K562 (cell line): ENCODE results near the gene DYNC2H1. TPM values are rescaled to one million over a fixed set of nuclear protein-coding genes. Genes with fewer than 3 reads are reported as not detected.

Experiments used
- CHD7 ChIP-seq: fragments of 200-600 bp; sonication (generic); IDR thresholded peaks from one replicate; pipeline ENCODE4 v1.6.1; 2012; ENCODE audit warnings: mild to moderate bottlenecking, low read depth, low read length, inconsistent platforms
- DPF2 ChIP-seq: fragments of 450-650 bp; IDR thresholded peaks from 2 replicates; pipeline ENCODE4 v1.6.1; 2016
- ETV6 ChIP-seq, 3 experiments: fragments of 150-350 bp in 1 of 3; sonication (generic) in 1 of 3; formaldehyde crosslinking in 1 of 3; IDR thresholded peaks; 2 replicates each; pipeline versions ENCODE4 v1.6.1 to v1.8.0; 2014 to 2022; ENCODE audit warnings: borderline replicate concordance in 2 of 3, low read depth in 2 of 3, antibody characterized with exemption in 1 of 3, low read length in 1 of 3, mild to moderate bottlenecking in 1 of 3, missing genetic modification reagents in 1 of 3
- GTF3C2 ChIP-seq: IDR thresholded peaks from 3 replicates; pipeline ENCODE4 v1.6.1; 2011; ENCODE audit warnings: borderline replicate concordance, mild to moderate bottlenecking, moderate library complexity; ENCODE audit not compliant: insufficient read length; ENCODE audit errors: extremely low read depth
- POU5F1 ChIP-seq: fragments of 150-350 bp; IDR thresholded peaks from 2 replicates; pipeline ENCODE4 v1.6.1; 2014; ENCODE audit warnings: borderline replicate concordance, low read length, low read depth, mild to moderate bottlenecking; ENCODE audit not compliant: partially characterized antibody
- PRPF4 ChIP-seq: fragments of 200-400 bp; formaldehyde crosslinking; IDR thresholded peaks from one replicate; pipeline ENCODE4 v1.6.1; 2017; ENCODE audit warnings: low read length, low read depth, mild to moderate bottlenecking; ENCODE audit not compliant: insufficient read depth, poor library complexity, severe bottlenecking
- RBBP5 ChIP-seq: fragments of 200-600 bp; sonication (generic); IDR thresholded peaks from 2 replicates; pipeline ENCODE4 v1.6.1; 2012; ENCODE audit warnings: borderline replicate concordance, mild to moderate bottlenecking, low read length, control low read depth, inconsistent platforms; ENCODE audit not compliant: insufficient read depth, poor library complexity, severe bottlenecking
- RFX7 ChIP-seq: fragments of 250-450 bp; sonication (Bioruptor Pico); IDR thresholded peaks from 2 replicates; pipeline ENCODE4 v1.5.1; 2021; ENCODE audit warnings: mild to moderate bottlenecking
- ZKSCAN3 ChIP-seq: fragments of 250-450 bp; sonication (Bioruptor Pico); IDR thresholded peaks from 2 replicates; pipeline ENCODE4 v1.4.0; 2020
- ZNF232 ChIP-seq: sonication (generic); formaldehyde crosslinking; IDR thresholded peaks from 2 replicates; pipeline ENCODE4 v1.8.0; 2022; ENCODE audit warnings: mild to moderate bottlenecking, missing genetic modification reagents
- ZNF354B ChIP-seq: fragments of 250-450 bp; sonication (Bioruptor Pico); IDR thresholded peaks from 2 replicates; pipeline ENCODE4 v1.4.0; 2020
- polyA plus RNA-seq, 8 experiments: library from polyadenylated mRNA; depleted of rRNA in 4 of 8; stranded (reverse) in 5 of 8; unstranded in 3 of 8; fragments of >200 nt; fragmentation: Nextera tagmentation in 2 of 8; fragmentation: Illumina TruSeq in 1 of 8; extraction: Ambion mirVana in 2 of 8; extraction: Trizol in 1 of 8; gene quantifications; 2 replicates each; pipeline versions ENCODE4 v1.2.1 to v1.2.3, GENCODE V29; 2011 to 2014; ENCODE audit warnings: inconsistent platforms in 1 of 8, missing spikeins in 1 of 8
- total RNA-seq, 7 experiments: library from RNA; depleted of rRNA in 6 of 7; stranded (reverse); fragments of >200 nt in 6 of 7; fragmentation: Illumina TruSeq in 2 of 7; extraction: Trizol in 2 of 7; gene quantifications; 2 replicates each; pipeline versions ENCODE4 v1.2.1 to v1.2.3, GENCODE V29; 2011 to 2021; ENCODE audit warnings: low replicate concordance in 1 of 7

Gene DYNC2H1
- total and polyA plus RNA-seq, 9 of the 15 experiments (the other 6 are each of a cell fraction or from before 2014, with no cell fraction given) = 0.08 to 0.64 (median 0.20) TPM

GRCh38 chr11:103108933-103109817 is at the start of gene DYNC2H1 (continued):
- TF ChIP-seq CHD7 (no peak), ZKSCAN3 (CRISPR knock-in tag) (no peak), ZNF354B (CRISPR knock-in tag) (no peak), RFX7 (no peak), POU5F1 (no peak), GTF3C2 (no peak), ETV6 (IDR thresholded peaks at IDR 0.05; ENCODE audit: borderline replicate concordance in 1 of 2, low read depth in 2 of 2, low read length in 1 of 2) (no peak), ETV6 (CRISPR knock-in tag; IDR thresholded peaks at IDR 0.05; ENCODE audit: borderline replicate concordance) (no peak), PRPF4 (no peak), RBBP5 (peak; percentile 79), ZNF232 (no peak), DPF2 (no peak)
